IPS-11a (cell line): ENCODE measurements around the gene ZNF285.
"Not testable (repeated sequence)": the region's sequence is repeated elsewhere in the genome, so short reads cannot be mapped to it uniquely, and the experiment has no call there.

ENCODE experiments used
- H3K4me3 ChIP-seq: one replicate; pipeline ENCODE4 v1.5.1; 2013; ENCODE audit warnings: low read depth, low read length, control low read depth

ZNF285 gene

GRCh38 chr19:44401139-44402115 is at the start of gene ZNF285:
ZNF285 (minus strand) TSS chr19:44401608; CDS start chr19:44397213, 4,395 bp downstream.
- peak within 1 kb of the TSS; percentile 78 for H3K4me3 ChIP-seq

- H3K4me3 ChIP-seq = peak within 1 kb of the TSS; percentile 33
These were observed 46.7 kb upstream of the ZNF285 start, which contains the start of gene ZNF229 for GRCh38 chr19:44447916-44448674. ZNF229 (minus strand) TSS chr19:44448472; CDS start chr19:44442847, 5,625 bp downstream.

GRCh38 chr19:44438441-44438840 is 37.0 kb upstream of the ZNF285 start:
- no peak overlapping the region for H3K4me3 ChIP-seq

GRCh38 chr19:44435441-44435840 is 34.0 kb upstream of the ZNF285 start:
- H3K4me3 ChIP-seq = no peak overlapping the region

- H3K4me3 ChIP-seq = no peak overlapping the region
These were observed 29.5 kb upstream of the ZNF285 start for GRCh38 chr19:44430956-44431355.

- not testable (repeated sequence) for H3K4me3 ChIP-seq
These were observed 14.1 kb upstream of the ZNF285 start for GRCh38 chr19:44415553-44415952.

- H3K4me3 ChIP-seq = not testable (repeated sequence)
These were observed 12.1 kb downstream of the ZNF285 start for GRCh38 chr19:44389268-44389667.

- no peak overlapping the region for H3K4me3 ChIP-seq
These were observed 26.6 kb downstream of the ZNF285 start for GRCh38 chr19:44374789-44375188.

GRCh38 chr19:44371815-44372480 is 29.5 kb downstream of the ZNF285 start:
- H3K4me3 ChIP-seq = no peak overlapping the region

GRCh38 chr19:44367024-44367423 is 34.4 kb downstream of the ZNF285 start:
- no peak overlapping the region for H3K4me3 ChIP-seq

- peak within 1 kb of the TSS; percentile 75 for H3K4me3 ChIP-seq
These were observed 44.9 kb downstream of the ZNF285 start, which contains the start of gene ZNF112 for GRCh38 chr19:44356383-44357111. ZNF112 (minus strand) TSS chr19:44356680; CDS start chr19:44340539, 16,141 bp downstream.

GRCh38 chr19:44346556-44346955 is 54.9 kb downstream of the ZNF285 start:
- H3K4me3 ChIP-seq = no peak overlapping the region

- no peak overlapping the region for H3K4me3 ChIP-seq
These were observed 55.4 kb downstream of the ZNF285 start for GRCh38 chr19:44345959-44346358.

- no peak overlapping the region for H3K4me3 ChIP-seq
These were observed 57.2 kb downstream of the ZNF285 start for GRCh38 chr19:44344255-44344654.

GRCh38 chr19:44341794-44342193 is 59.6 kb downstream of the ZNF285 start:
- no peak overlapping the region for H3K4me3 ChIP-seq

- not testable (repeated sequence) for H3K4me3 ChIP-seq
These were observed 66.8 kb downstream of the ZNF285 start for GRCh38 chr19:44334639-44335038.
